GM21515 (cell line): ENCODE measurements around the gene RBBP9.
"Not testable (repeated sequence)": the region's sequence is repeated elsewhere in the genome, so short reads cannot be mapped to it uniquely, and the experiment has no call there.

Source experiments
- ATAC-seq: cut with Tn5 transposase; IDR thresholded peaks from one replicate; pipeline ENCODE4 v1.9.1; 2021; ENCODE audit not compliant: unreplicated experiment

Gene RBBP9

GRCh38 chr20:18506744-18507143 is 9.7 kb upstream of the RBBP9 start:
- no peak for ATAC-seq

- no peak for ATAC-seq
These were observed 7.5 kb upstream of the RBBP9 start for GRCh38 chr20:18504479-18505060.

- not testable (repeated sequence) for ATAC-seq
These were observed 4.6 kb upstream of the RBBP9 start for GRCh38 chr20:18501672-18502071.

- ATAC-seq: no peak
These were observed 578 bp upstream of the RBBP9 start for GRCh38 chr20:18497603-18498002.

- ATAC-seq: no peak
These were observed 983 bp downstream of the RBBP9 start for GRCh38 chr20:18496042-18496441.

GRCh38 chr20:18488301-18488700 is 8.7 kb downstream of the RBBP9 start:
- ATAC-seq: no peak

GRCh38 chr20:18481596-18481995 is 15.4 kb downstream of the RBBP9 start:
- no peak for ATAC-seq

GRCh38 chr20:18477821-18478220 is 19.2 kb downstream of the RBBP9 start:
- ATAC-seq: no peak

- no peak for ATAC-seq
These were observed 19.8 kb downstream of the RBBP9 start for GRCh38 chr20:18477218-18477617.

- ATAC-seq: peak; percentile 95
These were observed 29.9 kb downstream of the RBBP9 start, which contains the start of the genes DZANK1 and POLR3F for GRCh38 chr20:18466894-18467730. Gene DZANK1 (minus strand): TSS chr20:18467030. CDS start chr20:18465358, 1,672 bp downstream. Gene POLR3F (plus strand): TSS chr20:18467390. CDS start chr20:18467507, 117 bp downstream.

- ATAC-seq: peak; percentile 23
These were observed 30.5 kb downstream of the RBBP9 start for GRCh38 chr20:18466574-18466893.

GRCh38 chr20:18465536-18466200 is 31.4 kb downstream of the RBBP9 start:
- no peak for ATAC-seq

- ATAC-seq: no peak
These were observed 40.4 kb downstream of the RBBP9 start for GRCh38 chr20:18456600-18456999.

- no peak for ATAC-seq
These were observed 53.1 kb downstream of the RBBP9 start for GRCh38 chr20:18443886-18444285.

GRCh38 chr20:18440403-18440802 is 56.6 kb downstream of the RBBP9 start:
- ATAC-seq: no peak

- no peak for ATAC-seq
These were observed 60.2 kb downstream of the RBBP9 start for GRCh38 chr20:18436847-18437246.
